CD14-positive monocyte (primary cell): Measurements from ENCODE around the gene ZCCHC17. TPM values are rescaled to one million over a fixed set of nuclear protein-coding genes. Genes with fewer than 3 reads are reported as not detected.

ENCODE experiments used
- DNase-seq, 3 donors: peaks; one replicate each; pipeline ENCODE4 v3.0.0-alpha.2; 2011 to 2022
- H2AFZ ChIP-seq: 2 replicates; pipeline ENCODE4 v1.6.0; 2012; ENCODE audit warnings: mild to moderate bottlenecking, low read depth, low read length, inconsistent platforms; ENCODE audit not compliant: insufficient read depth, poor library complexity, severe bottlenecking
- H3K27ac ChIP-seq, 2 donors: 1 replicate in 1 of 2; 2 replicates in 1 of 2; pipeline ENCODE4 v1.5.1; 2012 to 2013; ENCODE audit warnings: low read length in 2 of 2, control low read depth in 1 of 2, inconsistent platforms in 1 of 2, low read depth in 1 of 2, mild to moderate bottlenecking in 1 of 2
- H3K27me3 ChIP-seq, 2 donors: one replicate each; pipeline versions ENCODE4 v1.6.0 to v1.6.1; 2011 to 2013; ENCODE audit warnings: low read length in 2 of 2; ENCODE audit not compliant: control insufficient read depth in 2 of 2, insufficient read depth in 2 of 2
- H3K36me3 ChIP-seq, 2 donors: replicated peaks in 1 of 2; 1 replicate in 1 of 2; 2 replicates in 1 of 2; pipeline versions ENCODE4 v1.5.1 to v1.6.1; 2012 to 2013; ENCODE audit warnings: low read length in 2 of 2, control low read depth in 1 of 2, inconsistent platforms in 1 of 2, mild to moderate bottlenecking in 1 of 2; ENCODE audit not compliant: insufficient read depth in 2 of 2, control insufficient read depth in 1 of 2
- H3K4me1 ChIP-seq, 2 donors: 1 replicate in 1 of 2; 2 replicates in 1 of 2; pipeline versions ENCODE4 v1.5.1 to v1.6.1; 2012 to 2013; ENCODE audit warnings: low read length in 2 of 2, control low read depth in 1 of 2, inconsistent platforms in 1 of 2, mild to moderate bottlenecking in 1 of 2, moderate library complexity in 1 of 2; ENCODE audit not compliant: insufficient read depth in 2 of 2, control insufficient read depth in 1 of 2
- H3K4me2 ChIP-seq: replicated peaks from 2 replicates; pipeline ENCODE3; 2012; ENCODE audit warnings: low read length, moderate library complexity, mild to moderate bottlenecking; ENCODE audit not compliant: poor library complexity, severe bottlenecking; ENCODE audit errors: extremely low read depth
- H3K4me3 ChIP-seq, 3 experiments: fragments of 200-600 bp in 1 of 3; sonication (generic) in 1 of 3; replicated peaks in 1 of 3; 1 replicate in 2 of 3; 2 replicates in 1 of 3; pipeline ENCODE4 v1.5.1; 2011 to 2013; ENCODE audit warnings: low read length in 3 of 3, mild to moderate bottlenecking in 3 of 3, control low read depth in 2 of 3, low read depth in 2 of 3, inconsistent platforms in 1 of 3, moderate library complexity in 1 of 3
- H3K79me2 ChIP-seq: 2 replicates; pipeline ENCODE4 v1.6.0; 2012; ENCODE audit warnings: mild to moderate bottlenecking, control low read depth, inconsistent platforms, low read length, moderate library complexity; ENCODE audit not compliant: insufficient read depth
- H3K9ac ChIP-seq: 2 replicates; pipeline ENCODE4 v1.6.0; 2017; ENCODE audit warnings: low read length, mild to moderate bottlenecking; ENCODE audit not compliant: insufficient read depth, poor library complexity, severe bottlenecking
- H3K9me3 ChIP-seq, 2 donors: replicated peaks in 1 of 2; 1 replicate in 1 of 2; 2 replicates in 1 of 2; pipeline versions ENCODE4 v1.5.1 to v1.6.1; 2012 to 2013; ENCODE audit warnings: low read length in 2 of 2, control low read depth in 1 of 2; ENCODE audit not compliant: control insufficient read depth in 1 of 2, insufficient read depth in 1 of 2
- H4K20me1 ChIP-seq: 2 replicates; pipeline ENCODE4 v1.6.0; 2012; ENCODE audit warnings: mild to moderate bottlenecking, low read length, control low read depth, moderate library complexity; ENCODE audit not compliant: insufficient read depth
- H3K27ac Mint-ChIP-seq, 7 donors: one replicate each; pipeline ENCODE4 v1.8.0; 2020; ENCODE audit warnings: mild to moderate bottlenecking in 7 of 7, mixed read lengths in 7 of 7, moderate library complexity in 6 of 7, inconsistent platforms in 2 of 7
- H3K27me3 Mint-ChIP-seq, 3 donors: one replicate each; pipeline ENCODE4 v1.8.0; 2021 to 2022; ENCODE audit warnings: low read depth in 3 of 3, mild to moderate bottlenecking in 3 of 3, mixed read lengths in 3 of 3, moderate library complexity in 3 of 3, inconsistent platforms in 1 of 3
- H3K36me3 Mint-ChIP-seq, 2 donors: one replicate each; pipeline ENCODE4 v1.8.0; 2020; ENCODE audit warnings: mixed read lengths in 2 of 2, inconsistent platforms in 1 of 2, mild to moderate bottlenecking in 1 of 2
- H3K4me1 Mint-ChIP-seq: one replicate; pipeline ENCODE4 v1.8.0; 2020; ENCODE audit warnings: mild to moderate bottlenecking, mixed read lengths
- H3K4me3 Mint-ChIP-seq, 2 donors: one replicate each; pipeline ENCODE4 v1.8.0; 2020; ENCODE audit warnings: mild to moderate bottlenecking in 2 of 2, mixed read lengths in 2 of 2, moderate library complexity in 1 of 2
- H3K9me3 Mint-ChIP-seq, 7 donors: one replicate each; pipeline ENCODE4 v1.8.0; 2020 to 2022; ENCODE audit warnings: mixed read lengths in 7 of 7, mild to moderate bottlenecking in 6 of 7, moderate library complexity in 6 of 7, inconsistent platforms in 2 of 7
- WGBS: methylation state at CpG from one replicate; pipeline ENCODE4 v1.1.5; 2013; ENCODE audit warnings: missing lambda C conversion rate; ENCODE audit not compliant: insufficient coverage; 5-methylcytosine and 5-hydroxymethylcytosine counted together
- intact Hi-C, 2 donors: fragments of 100-400 bp; cut with micrococcal nuclease; formaldehyde crosslinking; loops; one replicate each; pipeline versions ENCODE4 v1.15.0 to v1.15.1; 2023
- polyA plus RNA-seq, 3 donors: library from polyadenylated mRNA; depleted of rRNA in 1 of 3; unstranded in 2 of 3; stranded (reverse) in 1 of 3; fragments of 300-500 nt in 2 of 3; fragments of >200 nt in 1 of 3; fragmentation: Illumina TruSeq in 2 of 3; gene quantifications; 1 replicate in 2 of 3; 2 replicates in 1 of 3; pipeline ENCODE4 v1.2.3, GENCODE V29; 2012 to 2021
- TF ChIP-seq, protein P1 (sequence below): fragments of 200-600 bp; IDR thresholded peaks from one replicate; pipeline ENCODE4 v1.8.0; 2022; ENCODE audit warnings: antibody characterized with exemption, mild to moderate bottlenecking

Gene ZCCHC17
- polyA plus RNA-seq, 3 donors, result 17.0 to 32.3 (median 29.3) TPM

DNA sequence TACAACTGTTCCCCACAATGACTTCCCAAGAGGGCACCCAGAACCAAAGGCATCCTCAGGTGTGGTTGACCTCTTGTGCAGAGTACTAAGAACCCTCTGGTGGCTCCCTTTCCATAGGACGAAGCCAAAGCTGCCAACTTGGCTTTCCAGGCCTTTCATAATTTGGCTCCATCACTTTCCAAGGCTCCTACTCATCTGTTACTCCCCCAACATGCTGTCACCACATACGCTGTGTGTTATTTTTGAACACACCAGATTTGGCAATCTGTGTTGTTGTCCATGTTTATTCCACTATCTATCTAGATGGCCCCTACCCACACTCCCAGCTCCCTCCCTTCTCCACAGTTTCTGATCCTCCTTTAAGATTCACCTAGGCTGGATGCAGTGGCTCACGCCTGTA is 47.0 kb upstream of the ZCCHC17 start:
- no peak overlapping the region for H3K9ac ChIP-seq
- H3K27ac Mint-ChIP-seq, result no peak overlapping the region
- H3K9me3 Mint-ChIP-seq, result peaks cover 0 to 4% (median 3%) of the 10 kb centered on the region in 7 donors
- no peaks in the 10 kb centered on the region for H4K20me1 ChIP-seq
- H3K4me3 Mint-ChIP-seq, result no peak overlapping the region
- H3K36me3 Mint-ChIP-seq, result no peaks in the 10 kb centered on the region
- intact Hi-C loops, result no loop called here
- H3K4me1 Mint-ChIP-seq, result peaks cover 7% of the 10 kb centered on the region
- no peaks in the 10 kb centered on the region for H3K9me3 ChIP-seq
- H3K27ac ChIP-seq, result no peak overlapping the region
- no peak for DNase-seq
- no peak overlapping the region for H3K4me2 ChIP-seq
- peaks cover 0 to 2% (median 2%) of the 10 kb centered on the region in 3 donors for H3K27me3 Mint-ChIP-seq
- H3K27me3 ChIP-seq, result no peaks in the 10 kb centered on the region
- no peaks in the 10 kb centered on the region for H3K36me3 ChIP-seq
- H3K79me2 ChIP-seq, result no peaks in the 10 kb centered on the region
- TF ChIP-seq, protein P1, sequence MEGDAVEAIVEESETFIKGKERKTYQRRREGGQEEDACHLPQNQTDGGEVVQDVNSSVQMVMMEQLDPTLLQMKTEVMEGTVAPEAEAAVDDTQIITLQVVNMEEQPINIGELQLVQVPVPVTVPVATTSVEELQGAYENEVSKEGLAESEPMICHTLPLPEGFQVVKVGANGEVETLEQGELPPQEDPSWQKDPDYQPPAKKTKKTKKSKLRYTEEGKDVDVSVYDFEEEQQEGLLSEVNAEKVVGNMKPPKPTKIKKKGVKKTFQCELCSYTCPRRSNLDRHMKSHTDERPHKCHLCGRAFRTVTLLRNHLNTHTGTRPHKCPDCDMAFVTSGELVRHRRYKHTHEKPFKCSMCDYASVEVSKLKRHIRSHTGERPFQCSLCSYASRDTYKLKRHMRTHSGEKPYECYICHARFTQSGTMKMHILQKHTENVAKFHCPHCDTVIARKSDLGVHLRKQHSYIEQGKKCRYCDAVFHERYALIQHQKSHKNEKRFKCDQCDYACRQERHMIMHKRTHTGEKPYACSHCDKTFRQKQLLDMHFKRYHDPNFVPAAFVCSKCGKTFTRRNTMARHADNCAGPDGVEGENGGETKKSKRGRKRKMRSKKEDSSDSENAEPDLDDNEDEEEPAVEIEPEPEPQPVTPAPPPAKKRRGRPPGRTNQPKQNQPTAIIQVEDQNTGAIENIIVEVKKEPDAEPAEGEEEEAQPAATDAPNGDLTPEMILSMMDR, result no peak
- H2AFZ ChIP-seq, result no peak overlapping the region
- H3K4me1 ChIP-seq, result no peaks in the 10 kb centered on the region
- 97% methylated on average over 3 of the region's 3 CpGs for WGBS
- H3K4me3 ChIP-seq, result no peak overlapping the region

DNA sequence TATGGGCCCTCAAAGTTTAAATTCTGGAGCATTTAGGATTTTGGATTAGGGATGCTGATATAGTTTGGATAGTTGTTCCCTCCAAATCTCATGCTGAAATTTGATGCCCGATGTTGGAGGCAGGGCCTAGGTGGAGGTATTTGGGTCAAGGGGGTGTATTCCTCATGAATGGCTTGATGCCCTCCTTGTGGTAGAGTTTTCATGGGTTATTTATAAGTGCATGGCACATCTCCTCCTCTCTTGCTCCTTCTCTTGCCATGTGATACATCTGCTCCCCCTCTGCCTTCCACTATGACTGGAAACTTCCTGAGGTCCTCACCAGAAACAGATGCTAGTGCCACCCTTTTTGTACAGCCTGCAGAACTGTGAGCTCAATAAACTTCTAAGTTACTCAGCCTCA is 39.6 kb upstream of the ZCCHC17 start:
- no peak for DNase-seq
- no peaks in the 10 kb centered on the region for H3K79me2 ChIP-seq
- Mint-ChIP-seq H3K9me3 (peaks cover 0 to 4% (median 3%) of the 10 kb centered on the region in 7 donors), H3K4me1 (peaks cover 7% of the 10 kb centered on the region), H3K27ac (no peak overlapping the region), H3K4me3 (no peak overlapping the region), H3K36me3 (peaks cover 46 to 56% of the 10 kb centered on the region in 2 donors), H3K27me3 (peaks cover 0 to 2% (median 0%) of the 10 kb centered on the region in 3 donors)
- no peak overlapping the region for H3K4me3 ChIP-seq
- H3K27ac ChIP-seq, result no peak overlapping the region
- no peak overlapping the region for H3K4me2 ChIP-seq
- no peak overlapping the region for H3K9ac ChIP-seq
- peaks cover 45 to 56% of the 10 kb centered on the region in 2 donors for H3K36me3 ChIP-seq
- intact Hi-C loops, result no loop called here
- H3K9me3 ChIP-seq, result no peaks in the 10 kb centered on the region
- H3K27me3 ChIP-seq, result no peaks in the 10 kb centered on the region
- TF ChIP-seq, protein P1, result no peak
- no peak overlapping the region for H2AFZ ChIP-seq
- H3K4me1 ChIP-seq, result no peaks in the 10 kb centered on the region
- H4K20me1 ChIP-seq, result no peaks in the 10 kb centered on the region
- no CpG with 5 or more reads among the region's 1 CpG for WGBS
